Right atrium auricular region (tissue), 2 donors: ENCODE results near the gene RNF7. TPM values are rescaled to one million over a fixed set of nuclear protein-coding genes. Genes with fewer than 3 reads are reported as not detected.

Experiments used
- DNase-seq: peaks from one replicate; pipeline ENCODE4 v3.0.0-alpha.2; 2019; ENCODE audit warnings: low spot score
- H3K27ac ChIP-seq, 2 donors: fragments of 200-600 bp; sonication (generic); 1 replicate in 1 of 2; 2 replicates in 1 of 2; pipeline ENCODE4 v1.5.1; 2016 to 2019
- H3K27me3 ChIP-seq, 2 donors: fragments of 200-600 bp; sonication (generic); one replicate each; pipeline versions ENCODE4 v1.5.1 to v1.6.0; 2017 to 2019
- H3K36me3 ChIP-seq: fragments of 200-600 bp; sonication (generic); one replicate; pipeline ENCODE4 v1.5.1; 2016
- H3K4me1 ChIP-seq, 2 donors: fragments of 200-600 bp; sonication (generic); one replicate each; pipeline versions ENCODE4 v1.5.1 to v1.6.0; 2017 to 2019
- H3K4me3 ChIP-seq, 2 donors: fragments of 200-600 bp; sonication (generic); 1 replicate in 1 of 2; 2 replicates in 1 of 2; pipeline ENCODE4 v1.5.1; 2017 to 2019; ENCODE audit warnings: mild to moderate bottlenecking in 1 of 2, moderate library complexity in 1 of 2
- H3K9me3 ChIP-seq, 2 donors: fragments of 200-600 bp; sonication (generic); one replicate each; pipeline ENCODE4 v1.5.1; 2019
- CTCF ChIP-seq, 2 donors: fragments of 200-600 bp; sonication (generic); IDR thresholded peaks; one replicate each; pipeline ENCODE4 v1.5.1; 2019; ENCODE audit warnings: antibody characterized with exemption in 2 of 2
- total RNA-seq, 2 donors: library from RNA; depleted of rRNA; stranded (reverse); fragments of >200 nt; gene quantifications; one replicate each; pipeline ENCODE4 v1.1.0, GENCODE V29; 2016

Gene RNF7
- total RNA-seq, 2 donors from 2014 or later = 64.9 to 81.2 TPM

DNA sequence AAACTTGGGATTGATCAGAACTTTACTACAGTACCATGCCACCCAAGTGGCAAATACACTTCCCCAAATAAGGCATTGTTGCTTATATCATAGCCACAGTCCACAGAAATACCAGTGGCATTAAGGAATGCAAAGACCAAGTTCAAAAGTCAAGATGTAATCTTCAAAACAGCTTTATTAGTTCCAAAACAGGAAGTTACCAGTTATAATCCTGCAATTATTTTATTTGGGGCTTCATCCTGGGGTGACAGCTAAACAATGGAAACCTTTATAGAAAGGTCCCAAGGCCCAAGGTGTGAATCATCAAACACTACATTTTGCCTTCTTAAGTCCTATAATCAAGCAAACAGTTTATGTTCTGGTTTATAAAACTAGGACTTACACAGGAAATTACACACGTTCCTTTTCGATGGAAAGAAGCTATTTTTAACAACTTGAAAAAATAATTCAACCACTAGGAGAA is 30.3 kb upstream of the RNF7 start:
- DNase-seq = no peak
- H3K36me3 ChIP-seq = no peaks in the 10 kb centered on the region
- no peaks in the 10 kb centered on the region for H3K9me3 ChIP-seq
- no peak overlapping the region for H3K27ac ChIP-seq
- H3K27me3 ChIP-seq = no peaks in the 10 kb centered on the region
- TF ChIP-seq CTCF (IDR thresholded peaks at IDR 0.05) = no peak
- no peak overlapping the region for H3K4me3 ChIP-seq
- H3K4me1 ChIP-seq = no peaks in the 10 kb centered on the region

GRCh38 chr3:141708367-141708766 is 29.7 kb upstream of the RNF7 start:
- no peaks in the 10 kb centered on the region for H3K36me3 ChIP-seq
- no peaks in the 10 kb centered on the region for H3K9me3 ChIP-seq
- H3K4me1 ChIP-seq = no peaks in the 10 kb centered on the region
- no peak for TF ChIP-seq CTCF (IDR thresholded peaks at IDR 0.05)
- no peak overlapping the region for H3K27ac ChIP-seq
- no peak overlapping the region for H3K4me3 ChIP-seq
- no peak for DNase-seq
- no peaks in the 10 kb centered on the region for H3K27me3 ChIP-seq

GRCh38 chr3:141709126-141709770 is 28.9 kb upstream of the RNF7 start:
- Histone ChIP-seq H3K4me1 (no peaks in the 10 kb centered on the region), H3K27ac (no peak overlapping the region), H3K4me3 (no peak overlapping the region), H3K9me3 (no peaks in the 10 kb centered on the region), H3K36me3 (no peaks in the 10 kb centered on the region), H3K27me3 (no peaks in the 10 kb centered on the region)
- no peak for TF ChIP-seq CTCF (IDR thresholded peaks at IDR 0.05)
- DNase-seq = no peak

- no peak for DNase-seq
- Histone ChIP-seq H3K4me1 (no peaks in the 10 kb centered on the region), H3K9me3 (peaks cover 0 to under 1% of the 10 kb centered on the region in 2 donors), H3K4me3 (no peak overlapping the region), H3K36me3 (no peaks in the 10 kb centered on the region), H3K27me3 (no peaks in the 10 kb centered on the region), H3K27ac (no peak overlapping the region)
- no peak for TF ChIP-seq CTCF (IDR thresholded peaks at IDR 0.05)
Observed at GRCh38 chr3:141710121-141710520, 28.0 kb upstream of the RNF7 start.

- Histone ChIP-seq H3K36me3 (no peaks in the 10 kb centered on the region), H3K4me3 (no peak overlapping the region), H3K27ac (no peak overlapping the region), H3K9me3 (peaks cover 0 to 10% of the 10 kb centered on the region in 2 donors), H3K27me3 (no peaks in the 10 kb centered on the region), H3K4me1 (no peaks in the 10 kb centered on the region)
- DNase-seq = no peak
- TF ChIP-seq CTCF (IDR thresholded peaks at IDR 0.05) = no peak
Observed at GRCh38 chr3:141710888-141711616, 27.0 kb upstream of the RNF7 start.
